K562 (cell line): Measurements from ENCODE around the gene HOXD1. TPM values are rescaled to one million over a fixed set of nuclear protein-coding genes. Genes with fewer than 3 reads are reported as not detected.

Source experiments
- BCOR ChIP-seq: fragments of 450-650 bp; IDR thresholded peaks from 2 replicates; pipeline ENCODE4 v1.6.1; 2016
- ESRRB ChIP-seq: fragments of 250-450 bp; sonication (Bioruptor Pico); IDR thresholded peaks from 2 replicates; pipeline ENCODE4 v1.5.0; 2020; ENCODE audit warnings: mild to moderate bottlenecking, moderate library complexity, borderline replicate concordance
- HSF4 ChIP-seq: fragments of 250-450 bp; sonication (Bioruptor Pico); IDR thresholded peaks from 2 replicates; pipeline ENCODE4 v2.1.2; 2022; ENCODE audit warnings: mild to moderate bottlenecking, moderate library complexity, borderline replicate concordance
- L3MBTL2 ChIP-seq: fragments of 450-650 bp; IDR thresholded peaks from 2 replicates; pipeline ENCODE4 v1.6.1; 2016; ENCODE audit warnings: mild to moderate bottlenecking, moderate library complexity
- NFXL1 ChIP-seq: fragments of 450-650 bp; formaldehyde crosslinking; IDR thresholded peaks from 2 replicates; pipeline ENCODE4 v1.4.0; 2021; ENCODE audit warnings: mild to moderate bottlenecking
- PPARD ChIP-seq: fragments of 250-450 bp; sonication (Bioruptor Pico); IDR thresholded peaks from 2 replicates; pipeline ENCODE4 v1.8.0; 2022; ENCODE audit warnings: inconsistent platforms, mild to moderate bottlenecking, moderate library complexity
- RAD51 ChIP-seq: fragments of 450-650 bp; IDR thresholded peaks from 2 replicates; pipeline ENCODE4 v1.7.1; 2016; ENCODE audit warnings: low read depth, mild to moderate bottlenecking, borderline replicate concordance
- RNF2 ChIP-seq: sonication (generic); IDR thresholded peaks from 2 replicates; pipeline ENCODE4 v1.6.1; 2016
- TEAD4 ChIP-seq, 2 experiments: sonication (generic) in 1 of 2; formaldehyde crosslinking in 1 of 2; IDR thresholded peaks; 2 replicates each; pipeline versions ENCODE4 v1.6.1 to v1.8.0; 2012 to 2022; ENCODE audit warnings: borderline replicate concordance in 1 of 2, inconsistent platforms in 1 of 2, low read length in 1 of 2, mild to moderate bottlenecking in 1 of 2, missing genetic modification reagents in 1 of 2
- U2AF1 ChIP-seq: fragments of 200-400 bp; formaldehyde crosslinking; optimal IDR thresholded peaks from 2 replicates; pipeline ENCODE3; 2017; ENCODE audit warnings: mild to moderate bottlenecking, low read depth, low read length, moderate library complexity
- ZBTB1 ChIP-seq: sonication (generic); formaldehyde crosslinking; IDR thresholded peaks from 2 replicates; pipeline ENCODE4 v1.8.1; 2023; ENCODE audit warnings: missing genetic modification reagents, low read depth, mild to moderate bottlenecking, borderline replicate concordance
- ZBTB7A ChIP-seq: IDR thresholded peaks from 2 replicates; pipeline ENCODE4 v1.6.1; 2011; ENCODE audit warnings: low read depth, mild to moderate bottlenecking, low read length, moderate library complexity, borderline replicate concordance; ENCODE audit not compliant: control insufficient read depth
- ZFPM2 ChIP-seq: fragments of 250-450 bp; sonication (Bioruptor Pico); IDR thresholded peaks from 2 replicates; pipeline ENCODE4 v1.5.1; 2022; ENCODE audit warnings: mild to moderate bottlenecking
- ZNF408 ChIP-seq: fragments of 250-450 bp; sonication (Bioruptor Pico); IDR thresholded peaks from 2 replicates; pipeline ENCODE4 v1.4.0; 2020; ENCODE audit warnings: low read depth, mild to moderate bottlenecking, moderate library complexity
- ZNF586 ChIP-seq: fragments of 450-650 bp; formaldehyde crosslinking; conservative IDR thresholded peaks from 2 replicates; pipeline ENCODE4 v1.4.0; 2020; ENCODE audit warnings: mild to moderate bottlenecking, moderate library complexity
- polyA plus RNA-seq, 8 experiments: library from polyadenylated mRNA; depleted of rRNA in 4 of 8; stranded (reverse) in 5 of 8; unstranded in 3 of 8; fragments of >200 nt; fragmentation: Nextera tagmentation in 2 of 8; fragmentation: Illumina TruSeq in 1 of 8; extraction: Ambion mirVana in 2 of 8; extraction: Trizol in 1 of 8; gene quantifications; 2 replicates each; pipeline versions ENCODE4 v1.2.1 to v1.2.3, GENCODE V29; 2011 to 2014; ENCODE audit warnings: inconsistent platforms in 1 of 8, missing spikeins in 1 of 8
- total RNA-seq, 7 experiments: library from RNA; depleted of rRNA in 6 of 7; stranded (reverse); fragments of >200 nt in 6 of 7; fragmentation: Illumina TruSeq in 2 of 7; extraction: Trizol in 2 of 7; gene quantifications; 2 replicates each; pipeline versions ENCODE4 v1.2.1 to v1.2.3, GENCODE V29; 2011 to 2021; ENCODE audit warnings: low replicate concordance in 1 of 7
- TF ChIP-seq, protein P1 (sequence below), 2 experiments: fragments of 200-800 bp in 1 of 2; sonication (Bioruptor generic) in 1 of 2; sonication (generic) in 1 of 2; formaldehyde crosslinking in 1 of 2; IDR thresholded peaks in 1 of 2; conservative IDR thresholded peaks in 1 of 2; 2 replicates each; pipeline versions ENCODE4 v1.5.0 to v1.6.1; 2016 to 2020; ENCODE audit warnings: missing compliant biosample characterization in 1 of 2, missing genetic modification characterization in 1 of 2, missing genetic modification reagents in 1 of 2
- TF ChIP-seq, protein P2 (sequence below), 2 experiments: fragments of 450-650 bp; formaldehyde crosslinking in 1 of 2; IDR thresholded peaks; 2 replicates each; pipeline versions ENCODE4 v1.4.0 to v1.6.1; 2014 to 2020; ENCODE audit warnings: mild to moderate bottlenecking in 2 of 2, borderline replicate concordance in 1 of 2, low read depth in 1 of 2

The HOXD1 gene
- total and polyA plus RNA-seq, 9 of the 15 experiments (the other 6 are each of a cell fraction or from before 2014, with no cell fraction given): not detected

- no peak for TF ChIP-seq ZNF586 (CRISPR knock-in tag)
- TF ChIP-seq ZBTB7A: peak; percentile 84; the same call in 1 of the 2 replicates
- no peak for TF ChIP-seq RNF2
- TF ChIP-seq BCOR: peak; percentile 59
- no peak for TF ChIP-seq ZNF408 (CRISPR knock-in tag)
- no peak for TF ChIP-seq U2AF1
- TF ChIP-seq PPARD: no peak
- TF ChIP-seq RAD51: no peak
- TF ChIP-seq, protein P1, sequence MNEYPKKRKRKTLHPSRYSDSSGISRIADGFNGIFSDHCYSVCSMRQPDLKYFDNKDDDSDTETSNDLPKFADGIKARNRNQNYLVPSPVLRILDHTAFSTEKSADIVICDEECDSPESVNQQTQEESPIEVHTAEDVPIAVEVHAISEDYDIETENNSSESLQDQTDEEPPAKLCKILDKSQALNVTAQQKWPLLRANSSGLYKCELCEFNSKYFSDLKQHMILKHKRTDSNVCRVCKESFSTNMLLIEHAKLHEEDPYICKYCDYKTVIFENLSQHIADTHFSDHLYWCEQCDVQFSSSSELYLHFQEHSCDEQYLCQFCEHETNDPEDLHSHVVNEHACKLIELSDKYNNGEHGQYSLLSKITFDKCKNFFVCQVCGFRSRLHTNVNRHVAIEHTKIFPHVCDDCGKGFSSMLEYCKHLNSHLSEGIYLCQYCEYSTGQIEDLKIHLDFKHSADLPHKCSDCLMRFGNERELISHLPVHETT (CRISPR knock-in tag; conservative IDR thresholded peaks at IDR 0.05 in 1 of 2, IDR thresholded peaks at IDR 0.05 in 1 of 2): no peak
- no peak for TF ChIP-seq ESRRB (CRISPR knock-in tag)
- no peak for TF ChIP-seq NFXL1
- no peak for TF ChIP-seq ZBTB1
- TF ChIP-seq TEAD4 (IDR thresholded peaks at IDR 0.05; ENCODE audit: low read length): no peak
- no peak for TF ChIP-seq TEAD4 (CRISPR knock-in tag; IDR thresholded peaks at IDR 0.05; ENCODE audit: borderline replicate concordance)
- TF ChIP-seq, protein P2, sequence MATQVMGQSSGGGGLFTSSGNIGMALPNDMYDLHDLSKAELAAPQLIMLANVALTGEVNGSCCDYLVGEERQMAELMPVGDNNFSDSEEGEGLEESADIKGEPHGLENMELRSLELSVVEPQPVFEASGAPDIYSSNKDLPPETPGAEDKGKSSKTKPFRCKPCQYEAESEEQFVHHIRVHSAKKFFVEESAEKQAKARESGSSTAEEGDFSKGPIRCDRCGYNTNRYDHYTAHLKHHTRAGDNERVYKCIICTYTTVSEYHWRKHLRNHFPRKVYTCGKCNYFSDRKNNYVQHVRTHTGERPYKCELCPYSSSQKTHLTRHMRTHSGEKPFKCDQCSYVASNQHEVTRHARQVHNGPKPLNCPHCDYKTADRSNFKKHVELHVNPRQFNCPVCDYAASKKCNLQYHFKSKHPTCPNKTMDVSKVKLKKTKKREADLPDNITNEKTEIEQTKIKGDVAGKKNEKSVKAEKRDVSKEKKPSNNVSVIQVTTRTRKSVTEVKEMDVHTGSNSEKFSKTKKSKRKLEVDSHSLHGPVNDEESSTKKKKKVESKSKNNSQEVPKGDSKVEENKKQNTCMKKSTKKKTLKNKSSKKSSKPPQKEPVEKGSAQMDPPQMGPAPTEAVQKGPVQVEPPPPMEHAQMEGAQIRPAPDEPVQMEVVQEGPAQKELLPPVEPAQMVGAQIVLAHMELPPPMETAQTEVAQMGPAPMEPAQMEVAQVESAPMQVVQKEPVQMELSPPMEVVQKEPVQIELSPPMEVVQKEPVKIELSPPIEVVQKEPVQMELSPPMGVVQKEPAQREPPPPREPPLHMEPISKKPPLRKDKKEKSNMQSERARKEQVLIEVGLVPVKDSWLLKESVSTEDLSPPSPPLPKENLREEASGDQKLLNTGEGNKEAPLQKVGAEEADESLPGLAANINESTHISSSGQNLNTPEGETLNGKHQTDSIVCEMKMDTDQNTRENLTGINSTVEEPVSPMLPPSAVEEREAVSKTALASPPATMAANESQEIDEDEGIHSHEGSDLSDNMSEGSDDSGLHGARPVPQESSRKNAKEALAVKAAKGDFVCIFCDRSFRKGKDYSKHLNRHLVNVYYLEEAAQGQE (IDR thresholded peaks at IDR 0.05; ENCODE audit: borderline replicate concordance): peak; percentile 91
- TF ChIP-seq, protein P2 (CRISPR knock-in tag; IDR thresholded peaks at IDR 0.05; ENCODE audit: low read depth): no peak
- TF ChIP-seq L3MBTL2: peak; percentile 89
- TF ChIP-seq HSF4 (CRISPR knock-in tag): no peak
- no peak for TF ChIP-seq ZFPM2 (CRISPR knock-in tag)
Measured at GRCh38 chr2:176140513-176141317, 47.8 kb upstream of the HOXD1 start (continued).
